GM06990 (cell line): ENCODE data around the gene PTPRN2.

Source experiments
- DNase-seq: peaks from one replicate; pipeline ENCODE4 v3.0.0-alpha.2; 2011; ENCODE audit not compliant: insufficient read length; ENCODE audit errors: extremely low read depth
- H3K27me3 ChIP-seq: replicated peaks from 2 replicates; pipeline ENCODE4 v1.6.0; 2011; ENCODE audit warnings: low read length; ENCODE audit not compliant: control insufficient read depth, insufficient read depth
- H3K36me3 ChIP-seq: 2 replicates; pipeline ENCODE4 v1.5.1; 2011; ENCODE audit warnings: low read length; ENCODE audit not compliant: control insufficient read depth, insufficient read depth
- H3K4me3 ChIP-seq: replicated peaks from 2 replicates; pipeline ENCODE4 v1.5.1; 2011; ENCODE audit warnings: low read depth, mild to moderate bottlenecking, control low read depth, low read length
- CTCF ChIP-seq: IDR thresholded peaks from 2 replicates; pipeline ENCODE4 v1.5.1; 2011; ENCODE audit warnings: low read length, control low read depth, mild to moderate bottlenecking, inconsistent platforms; ENCODE audit not compliant: insufficient read depth, poor library complexity, severe bottlenecking

PTPRN2 gene

GRCh38 chr7:158506626-158507025, 81.0 kb downstream of the PTPRN2 start:
- Histone ChIP-seq H3K27me3 (no peaks in the 10 kb centered on the region), H3K4me3 (no peak overlapping the region), H3K36me3 (no peaks in the 10 kb centered on the region)
- no peak for TF ChIP-seq CTCF
- no peak for DNase-seq

- no peak for TF ChIP-seq CTCF
- no peaks in the 10 kb centered on the region for H3K36me3 ChIP-seq
- DNase-seq: no peak
- no peaks in the 10 kb centered on the region for H3K27me3 ChIP-seq
- no peak overlapping the region for H3K4me3 ChIP-seq
Observed at GRCh38 chr7:158505683-158506082, 81.9 kb downstream of the PTPRN2 start.

GRCh38 chr7:158502068-158502750, 85.4 kb downstream of the PTPRN2 start:
- DNase-seq: no peak
- no peaks in the 10 kb centered on the region for H3K27me3 ChIP-seq
- H3K36me3 ChIP-seq: no peaks in the 10 kb centered on the region

GRCh38 chr7:158501393-158502067, 86.1 kb downstream of the PTPRN2 start:
- no peak for DNase-seq

More at GRCh38 chr7:158502068-158502750, 85.4 kb downstream of the PTPRN2 start:
- TF ChIP-seq CTCF: no peak
- H3K4me3 ChIP-seq: no peak overlapping the region

GRCh38 chr7:158500651-158501052, 87.0 kb downstream of the PTPRN2 start:
- DNase-seq: no peak
- Histone ChIP-seq H3K36me3 (no peaks in the 10 kb centered on the region), H3K27me3 (no peaks in the 10 kb centered on the region), H3K4me3 (no peak overlapping the region)
- no peak for TF ChIP-seq CTCF

More at GRCh38 chr7:158501393-158502067, 86.1 kb downstream of the PTPRN2 start:
- Histone ChIP-seq H3K27me3 (no peaks in the 10 kb centered on the region), H3K4me3 (no peak overlapping the region), H3K36me3 (no peaks in the 10 kb centered on the region)
- TF ChIP-seq CTCF: no peak
